HG02840 (cell line): ENCODE data around the gene MAP1S.

Experiments used
- ATAC-seq: cut with Tn5 transposase; IDR thresholded peaks from one replicate; pipeline ENCODE4 v1.9.1; 2021; ENCODE audit warnings: mild to moderate bottlenecking, moderate library complexity, moderate number of reproducible peaks; ENCODE audit not compliant: unreplicated experiment, low FRiP score

The MAP1S gene

GRCh38 chr19:17687857-17688784 lies 31.2 kb upstream of the MAP1S start, which contains the start of gene UNC13A:
TSS of gene UNC13A (minus strand) at chr19:17688354. CDS start at chr19:17688199, 155 bp downstream.
- ATAC-seq, result no peak

GRCh38 chr19:17688853-17689595 lies 30.3 kb upstream of the MAP1S start:
- ATAC-seq, result no peak

GRCh38 chr19:17692566-17692965 lies 26.7 kb upstream of the MAP1S start:
- no peak for ATAC-seq

- ATAC-seq, result no peak
Observed at GRCh38 chr19:17695198-17695597, 24.1 kb upstream of the MAP1S start.

GRCh38 chr19:17703824-17704463 lies 15.3 kb upstream of the MAP1S start:
- ATAC-seq, result no peak

GRCh38 chr19:17706750-17707181 lies 12.5 kb upstream of the MAP1S start:
- no peak for ATAC-seq

GRCh38 chr19:17711851-17712250 lies 7.4 kb upstream of the MAP1S start:
- ATAC-seq, result no peak

GRCh38 chr19:17716309-17716929 lies 2.9 kb upstream of the MAP1S start:
- no peak for ATAC-seq

GRCh38 chr19:17718550-17718946 lies 732 bp upstream of the MAP1S start:
- ATAC-seq, result no peak

GRCh38 chr19:17719730-17720400 lies 585 bp downstream of the MAP1S start:
- peak; percentile 23 for ATAC-seq

- ATAC-seq, result no peak
Observed at GRCh38 chr19:17720440-17720839, 1.2 kb downstream of the MAP1S start.

- no peak for ATAC-seq
Observed at GRCh38 chr19:17721111-17721628, 1.9 kb downstream of the MAP1S start.

GRCh38 chr19:17721821-17722220 lies 2.5 kb downstream of the MAP1S start:
- no peak for ATAC-seq

GRCh38 chr19:17722655-17723240 lies 3.5 kb downstream of the MAP1S start:
- no peak for ATAC-seq

GRCh38 chr19:17724655-17725054 lies 5.4 kb downstream of the MAP1S start:
- no peak for ATAC-seq

- ATAC-seq, result no peak
Observed at GRCh38 chr19:17725422-17726078, 6.3 kb downstream of the MAP1S start.

GRCh38 chr19:17726136-17726741 lies 7.0 kb downstream of the MAP1S start:
- no peak for ATAC-seq

- ATAC-seq, result no peak
Observed at GRCh38 chr19:17726964-17727773, 7.9 kb downstream of the MAP1S start.
